Fibroblast of lung (primary cell): Measurements from ENCODE around the gene IGDCC3. TPM values are rescaled to one million over a fixed set of nuclear protein-coding genes. Genes with fewer than 3 reads are reported as not detected.
A peak's percentile ranks its signal among the peaks of the same experiment; 100 is the strongest.

ENCODE experiments used
- DNase-seq, 2 donors: peaks; one replicate each; pipeline versions ENCODE4 v3.0.0 to v3.0.0-alpha.2; 2010; ENCODE audit warnings: low read depth in 2 of 2
- H2AFZ ChIP-seq: 2 replicates; pipeline ENCODE4 v1.5.1; 2012; ENCODE audit warnings: low read length, control low read depth, inconsistent platforms
- H3K27ac ChIP-seq: 2 replicates; pipeline ENCODE4 v1.5.1; 2011; ENCODE audit warnings: low read length, control low read depth; ENCODE audit not compliant: insufficient read depth
- H3K27me3 ChIP-seq: 2 replicates; pipeline ENCODE4 v1.5.1; 2011; ENCODE audit warnings: mild to moderate bottlenecking, low read length; ENCODE audit not compliant: control insufficient read depth, insufficient read depth
- H3K36me3 ChIP-seq: 2 replicates; pipeline ENCODE4 v1.5.1; 2011; ENCODE audit warnings: low read length; ENCODE audit not compliant: control insufficient read depth, insufficient read depth
- H3K4me1 ChIP-seq: 2 replicates; pipeline ENCODE4 v1.5.1; 2011; ENCODE audit warnings: low read length; ENCODE audit not compliant: control insufficient read depth, insufficient read depth; ENCODE audit errors: extremely low read depth
- H3K4me2 ChIP-seq: 2 replicates; pipeline ENCODE4 v1.5.1; 2011; ENCODE audit warnings: low read length, control low read depth; ENCODE audit not compliant: insufficient read depth; ENCODE audit errors: extremely low read depth
- H3K4me3 ChIP-seq, 4 experiments: fragments of 200-600 bp in 1 of 4; sonication (generic) in 1 of 4; replicated peaks in 1 of 4; 2 replicates each; pipeline ENCODE4 v1.5.1; 2011 to 2016; ENCODE audit warnings: low read length in 4 of 4, low read depth in 3 of 4, mild to moderate bottlenecking in 3 of 4, control low read depth in 2 of 4, inconsistent platforms in 1 of 4, mixed read lengths in 1 of 4; ENCODE audit not compliant: insufficient read depth in 1 of 4; ENCODE audit errors: control extremely low read depth in 1 of 4
- H3K79me2 ChIP-seq: 2 replicates; pipeline ENCODE4 v1.5.1; 2012; ENCODE audit warnings: mild to moderate bottlenecking, low read length, inconsistent platforms; ENCODE audit not compliant: control insufficient read depth, insufficient read depth
- H3K9ac ChIP-seq: 2 replicates; pipeline ENCODE4 v1.5.1; 2011; ENCODE audit warnings: mild to moderate bottlenecking, low read length, control low read depth; ENCODE audit not compliant: insufficient read depth
- H3K9me3 ChIP-seq: 2 replicates; pipeline ENCODE4 v1.5.1; 2012; ENCODE audit warnings: low read depth, low read length; ENCODE audit not compliant: control insufficient read depth, insufficient read depth
- H4K20me1 ChIP-seq: 2 replicates; pipeline ENCODE4 v1.5.1; 2011; ENCODE audit warnings: low read length; ENCODE audit not compliant: control insufficient read depth, insufficient read depth; ENCODE audit errors: extremely low read depth
- EZH2 ChIP-seq: IDR thresholded peaks from 2 replicates; pipeline ENCODE4 v1.5.1; 2012; ENCODE audit warnings: low read length, control low read depth, mild to moderate bottlenecking; ENCODE audit errors: missing control alignments
- polyA plus RNA-seq, 2 donors: library from polyadenylated mRNA; depleted of rRNA in 1 of 2; stranded (reverse) in 1 of 2; unstranded in 1 of 2; fragments of >200 nt; gene quantifications; 2 replicates each; pipeline ENCODE4 v1.2.1, GENCODE V29; 2011 to 2012; ENCODE audit warnings: missing spikeins in 1 of 2
- total RNA-seq: library from RNA; depleted of rRNA; stranded (reverse); fragments of >200 nt; gene quantifications from 2 replicates; pipeline ENCODE4 v1.2.1, GENCODE V29; 2014
- TF ChIP-seq, protein P1 (sequence below), 2 donors: IDR thresholded peaks in 1 of 2; conservative IDR thresholded peaks in 1 of 2; 1 replicate in 1 of 2; 2 replicates in 1 of 2; pipeline ENCODE4 v1.5.1; 2011 to 2012; ENCODE audit warnings: low read length in 2 of 2, control low read depth in 1 of 2, inconsistent platforms in 1 of 2, low read depth in 1 of 2, mild to moderate bottlenecking in 1 of 2

The IGDCC3 gene
- total and polyA plus RNA-seq, 2 donors (not counting 1 experiment from before 2014, with no cell fraction given) = 0.15 TPM; not detected in 1

- Histone ChIP-seq H3K36me3 (no peaks in the 10 kb centered on the region), H3K9me3 (no peaks in the 10 kb centered on the region), H3K4me3 (no peak overlapping the region), H3K27ac (no peak overlapping the region), H3K9ac (no peak overlapping the region), H3K27me3 (peaks cover 11% of the 10 kb centered on the region), H3K79me2 (no peaks in the 10 kb centered on the region), H3K4me1 (peaks cover 3% of the 10 kb centered on the region), H2AFZ (peak overlapping the region; percentile 50), H3K4me2 (no peak overlapping the region), H4K20me1 (no peaks in the 10 kb centered on the region)
- TF ChIP-seq, protein P1, sequence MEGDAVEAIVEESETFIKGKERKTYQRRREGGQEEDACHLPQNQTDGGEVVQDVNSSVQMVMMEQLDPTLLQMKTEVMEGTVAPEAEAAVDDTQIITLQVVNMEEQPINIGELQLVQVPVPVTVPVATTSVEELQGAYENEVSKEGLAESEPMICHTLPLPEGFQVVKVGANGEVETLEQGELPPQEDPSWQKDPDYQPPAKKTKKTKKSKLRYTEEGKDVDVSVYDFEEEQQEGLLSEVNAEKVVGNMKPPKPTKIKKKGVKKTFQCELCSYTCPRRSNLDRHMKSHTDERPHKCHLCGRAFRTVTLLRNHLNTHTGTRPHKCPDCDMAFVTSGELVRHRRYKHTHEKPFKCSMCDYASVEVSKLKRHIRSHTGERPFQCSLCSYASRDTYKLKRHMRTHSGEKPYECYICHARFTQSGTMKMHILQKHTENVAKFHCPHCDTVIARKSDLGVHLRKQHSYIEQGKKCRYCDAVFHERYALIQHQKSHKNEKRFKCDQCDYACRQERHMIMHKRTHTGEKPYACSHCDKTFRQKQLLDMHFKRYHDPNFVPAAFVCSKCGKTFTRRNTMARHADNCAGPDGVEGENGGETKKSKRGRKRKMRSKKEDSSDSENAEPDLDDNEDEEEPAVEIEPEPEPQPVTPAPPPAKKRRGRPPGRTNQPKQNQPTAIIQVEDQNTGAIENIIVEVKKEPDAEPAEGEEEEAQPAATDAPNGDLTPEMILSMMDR (conservative IDR thresholded peaks at IDR 0.05 in 1 of 2, IDR thresholded peaks at IDR 0.05 in 1 of 2; ENCODE audit: low read depth in 1 of 2, low read length in 2 of 2) = peak; percentile 74 to 82
- no peak for TF ChIP-seq EZH2
- peak; percentile 68 to 77 for DNase-seq
Observed at GRCh38 chr15:65384895-65385869, 7.4 kb upstream of the IGDCC3 start.

DNA sequence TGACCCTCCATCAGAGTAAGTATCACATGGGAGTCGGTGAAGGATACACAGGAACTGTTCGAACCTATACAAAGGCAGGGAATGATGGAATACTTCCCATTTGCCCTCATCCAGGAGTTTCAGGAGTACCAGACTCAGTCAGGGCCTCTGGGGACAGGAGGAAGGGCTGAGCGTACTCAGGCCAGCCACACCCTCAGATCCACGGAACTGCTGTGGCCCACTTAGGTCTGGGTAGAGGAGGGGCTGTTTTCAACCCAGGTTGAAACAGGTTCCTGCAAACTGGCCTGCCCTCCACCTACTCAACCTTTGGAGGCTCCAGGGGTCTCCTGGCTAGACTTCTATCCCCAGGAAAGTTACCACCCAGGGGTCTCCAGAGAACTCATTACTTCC lies 6.7 kb upstream of the IGDCC3 start:
- Histone ChIP-seq H3K36me3 (no peaks in the 10 kb centered on the region), H3K27ac (no peak overlapping the region), H3K27me3 (peaks cover 15% of the 10 kb centered on the region), H3K4me2 (no peak overlapping the region), H2AFZ (no peak overlapping the region), H3K4me3 (no peak overlapping the region), H4K20me1 (no peaks in the 10 kb centered on the region), H3K4me1 (peaks cover 3% of the 10 kb centered on the region), H3K9ac (no peak overlapping the region), H3K9me3 (no peaks in the 10 kb centered on the region), H3K79me2 (no peaks in the 10 kb centered on the region)
- no peak for DNase-seq
- TF ChIP-seq EZH2 = no peak
- TF ChIP-seq, protein P1 (conservative IDR thresholded peaks at IDR 0.05 in 1 of 2, IDR thresholded peaks at IDR 0.05 in 1 of 2; ENCODE audit: low read depth in 1 of 2, low read length in 2 of 2) = no peak

DNA sequence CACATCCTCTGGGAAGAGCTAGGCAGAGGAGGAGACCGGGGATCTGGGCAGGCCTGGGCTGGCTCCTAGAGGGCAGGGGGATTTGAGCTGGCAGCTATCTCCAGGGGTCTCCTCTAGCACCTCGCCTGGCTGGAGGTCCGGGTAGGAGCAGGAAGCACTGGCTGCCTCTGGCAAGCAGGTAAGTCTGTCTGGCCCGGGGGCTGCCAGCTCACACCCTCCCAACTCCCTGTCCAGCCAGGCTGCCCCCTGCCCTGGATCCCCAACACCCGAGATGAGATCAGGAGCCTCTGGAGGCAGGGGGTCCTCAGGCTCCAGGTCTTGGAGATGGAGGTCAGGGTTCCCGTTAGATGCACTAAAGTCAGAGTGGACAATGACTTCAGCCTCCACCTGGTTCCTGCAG lies 6.2 kb upstream of the IGDCC3 start:
- Histone ChIP-seq H3K4me1 (peaks cover 3% of the 10 kb centered on the region), H3K9me3 (no peaks in the 10 kb centered on the region), H3K27ac (no peak overlapping the region), H3K4me3 (no peak overlapping the region), H2AFZ (no peak overlapping the region), H3K36me3 (no peaks in the 10 kb centered on the region), H3K79me2 (no peaks in the 10 kb centered on the region), H3K27me3 (peaks cover 15% of the 10 kb centered on the region), H3K9ac (no peak overlapping the region), H3K4me2 (no peak overlapping the region), H4K20me1 (no peaks in the 10 kb centered on the region)
- DNase-seq = no peak
- no peak for TF ChIP-seq EZH2
- TF ChIP-seq, protein P1 (conservative IDR thresholded peaks at IDR 0.05 in 1 of 2, IDR thresholded peaks at IDR 0.05 in 1 of 2; ENCODE audit: low read depth in 1 of 2, low read length in 2 of 2) = no peak
